ENCODE measurements around the gene E2F3. TPM values are rescaled to one million over a fixed set of nuclear protein-coding genes. Genes with fewer than 3 reads are reported as not detected.

The E2F3 gene
- total RNA-seq, 1 experiment from 2014 or later, result 27.1 TPM

GRCh38 chr6:20360471-20361119 lies 41.1 kb upstream of the E2F3 start:
- Histone ChIP-seq H3K9me3 (ENCODE audit: control insufficient read depth in 1 of 2, insufficient read depth in 1 of 2, low read depth in 1 of 2, low read length in 2 of 2) (no peaks in the 10 kb centered on the region), H3K4me1 (ENCODE audit: control insufficient read depth in 1 of 2, insufficient read depth in 2 of 2, low read length in 2 of 2) (peaks cover 0 to 4% of the 10 kb centered on the region in 2 experiments; a peak in 1 of 4 replicates), H3K27ac (ENCODE audit: low read depth, low read length) (no peak overlapping the region), H3K36me3 (ENCODE audit: control insufficient read depth in 1 of 2, insufficient read depth in 2 of 2, low read length in 2 of 2) (no peaks in the 10 kb centered on the region), H3K4me3 (replicated peaks in 1 of 2; ENCODE audit: low read depth in 1 of 2, low read length in 2 of 2) (no peak overlapping the region), H3K9me2 (ENCODE audit: insufficient read depth) (no peaks in the 10 kb centered on the region), H3K79me2 (ENCODE audit: insufficient read depth, low read length) (no peaks in the 10 kb centered on the region), H2AFZ (ENCODE audit: low read depth, low read length, poor library complexity, severe bottlenecking) (no peak overlapping the region), H3K4me2 (ENCODE audit: low read length) (no peak overlapping the region), H4K20me1 (ENCODE audit: insufficient read depth) (no peaks in the 10 kb centered on the region), H3K9ac (ENCODE audit: low read length) (no peak overlapping the region), H3K27me3 (ENCODE audit: insufficient read depth, low read length) (no peaks in the 10 kb centered on the region)
- ChIA-PET RAD21 (ENCODE audit: low non-redundant PET in 1 of 2, low total read pairs in 2 of 2, uncharacterized antibody in 2 of 2, unreplicated experiment in 2 of 2) (no interaction called here), POLR2A (no interaction called here), CTCF (no interaction called here)
- intact Hi-C loops (cut with micrococcal nuclease), result no loop called here
- TF ChIP-seq ELF1 (IDR thresholded peaks at IDR 0.05; ENCODE audit: borderline replicate concordance, low read depth) (no peak), SRF (IDR thresholded peaks at IDR 0.05; ENCODE audit: low read depth) (no peak), REST (IDR thresholded peaks at IDR 0.05; ENCODE audit: low read depth) (no peak), ZFX (IDR thresholded peaks at IDR 0.05) (no peak), EGR1 (IDR thresholded peaks at IDR 0.05; ENCODE audit: low read depth) (no peak), EZH2 (IDR thresholded peaks at IDR 0.05) (no peak), SP1 (IDR thresholded peaks at IDR 0.05; ENCODE audit: low read depth) (no peak), FOSL1 (IDR thresholded peaks at IDR 0.05; ENCODE audit: low read depth) (no peak), POLR2A (IDR thresholded peaks at IDR 0.05; ENCODE audit: borderline replicate concordance, extremely low read depth, insufficient read depth, insufficient read length) (no peak), POLR2AphosphoS5 (IDR thresholded peaks at IDR 0.05; ENCODE audit: low read depth, low read length) (no peak), CBX3 (IDR thresholded peaks at IDR 0.05; ENCODE audit: low read depth) (no peak), YY1 (IDR thresholded peaks at IDR 0.05; ENCODE audit: extremely low read depth, insufficient replicate concordance, low read depth, low read length) (no peak), TCF7L2 (IDR thresholded peaks at IDR 0.05; ENCODE audit: borderline replicate concordance, extremely low read depth, insufficient read depth, insufficient read length) (no peak), MAX (IDR thresholded peaks at IDR 0.05) (no peak)
- TF ChIP-seq, protein P1, sequence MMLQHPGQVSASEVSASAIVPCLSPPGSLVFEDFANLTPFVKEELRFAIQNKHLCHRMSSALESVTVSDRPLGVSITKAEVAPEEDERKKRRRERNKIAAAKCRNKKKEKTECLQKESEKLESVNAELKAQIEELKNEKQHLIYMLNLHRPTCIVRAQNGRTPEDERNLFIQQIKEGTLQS (IDR thresholded peaks at IDR 0.05), result no peak
- no peak for DNase-seq (ENCODE audit: low read depth, low spot score)
- BruUV-seq (replicated peaks), result no TSS peak
- no peak for ATAC-seq
